Astrocyte (in vitro differentiated cells and primary cell): Measurements from ENCODE around the gene PBX1. TPM values are rescaled to one million over a fixed set of nuclear protein-coding genes. Genes with fewer than 3 reads are reported as not detected.

Experiments used
- DNase-seq: peaks from one replicate; pipeline ENCODE4 v3.0.0-alpha.2; 2010; ENCODE audit warnings: low read depth
- FAIRE-seq: peaks from 2 replicates; lab custom pipeline; 2011; peaks lifted over from hg19 to GRCh38; lab: Jason Lieb, UNC
- H2AFZ ChIP-seq: 2 replicates; pipeline ENCODE4 v1.6.0; 2012; ENCODE audit warnings: low read depth, low read length, inconsistent platforms
- H3K27ac ChIP-seq: 2 replicates; pipeline ENCODE4 v1.5.1; 2011; ENCODE audit warnings: low read depth, low read length, inconsistent platforms
- H3K27me3 ChIP-seq: 2 replicates; pipeline ENCODE4 v1.6.0; 2011; ENCODE audit warnings: low read length, inconsistent platforms; ENCODE audit not compliant: insufficient read depth
- H3K36me3 ChIP-seq: 2 replicates; pipeline ENCODE4 v1.5.1; 2011; ENCODE audit warnings: low read length, inconsistent platforms; ENCODE audit not compliant: insufficient read depth
- H3K4me1 ChIP-seq: 2 replicates; pipeline ENCODE4 v1.5.1; 2011; ENCODE audit warnings: low read length, inconsistent platforms; ENCODE audit not compliant: insufficient read depth
- H3K4me2 ChIP-seq: 2 replicates; pipeline ENCODE4 v1.6.0; 2012; ENCODE audit warnings: low read length, inconsistent platforms
- H3K4me3 ChIP-seq: 2 replicates; pipeline ENCODE4 v1.5.1; 2011; ENCODE audit warnings: low read depth, mild to moderate bottlenecking, low read length, inconsistent platforms; ENCODE audit not compliant: insufficient read depth
- H3K79me2 ChIP-seq: 2 replicates; pipeline ENCODE4 v1.6.0; 2012; ENCODE audit warnings: mild to moderate bottlenecking, low read length, inconsistent platforms; ENCODE audit not compliant: insufficient read depth
- H3K9ac ChIP-seq: 2 replicates; pipeline ENCODE4 v1.6.0; 2012; ENCODE audit warnings: mild to moderate bottlenecking, low read length, inconsistent platforms
- H3K9me3 ChIP-seq: 2 replicates; pipeline ENCODE4 v1.5.1; 2012; ENCODE audit warnings: low read depth, mild to moderate bottlenecking, low read length, inconsistent platforms; ENCODE audit not compliant: insufficient read depth
- H4K20me1 ChIP-seq: 2 replicates; pipeline ENCODE4 v1.6.0; 2012; ENCODE audit warnings: low read length, inconsistent platforms; ENCODE audit not compliant: insufficient read depth
- H3K27ac Mint-ChIP-seq: one replicate; pipeline ENCODE4 v1.8.0; 2021; ENCODE audit warnings: mild to moderate bottlenecking, mixed read lengths; ENCODE audit not compliant: unreplicated experiment
- H3K27me3 Mint-ChIP-seq: one replicate; pipeline ENCODE4 v1.8.0; 2021; ENCODE audit warnings: low read depth, mixed read lengths; ENCODE audit not compliant: unreplicated experiment
- H3K36me3 Mint-ChIP-seq: one replicate; pipeline ENCODE4 v1.8.0; 2021; ENCODE audit warnings: low read depth, mixed read lengths; ENCODE audit not compliant: unreplicated experiment
- H3K4me1 Mint-ChIP-seq: one replicate; pipeline ENCODE4 v1.8.0; 2021; ENCODE audit warnings: low read depth, mixed read lengths; ENCODE audit not compliant: unreplicated experiment
- H3K4me3 Mint-ChIP-seq: one replicate; pipeline ENCODE4 v1.8.0; 2021; ENCODE audit warnings: mild to moderate bottlenecking, moderate library complexity, mixed read lengths; ENCODE audit not compliant: unreplicated experiment
- H3K9me3 Mint-ChIP-seq: one replicate; pipeline ENCODE4 v1.8.0; 2021; ENCODE audit warnings: mild to moderate bottlenecking, mixed read lengths; ENCODE audit not compliant: unreplicated experiment
- EZH2 ChIP-seq: IDR thresholded peaks from 2 replicates; pipeline ENCODE4 v1.6.1; 2012; ENCODE audit warnings: mild to moderate bottlenecking, low read length, inconsistent platforms; ENCODE audit not compliant: insufficient read depth
- total RNA-seq: library from RNA; stranded (reverse); gene quantifications from 2 replicates; pipeline ENCODE4 v1.2.1, GENCODE V29; 2021
- TF ChIP-seq, protein P1 (sequence below): IDR thresholded peaks from 2 replicates; pipeline ENCODE4 v1.5.1; 2011; ENCODE audit warnings: low read depth, mild to moderate bottlenecking, inconsistent platforms, low read length, moderate library complexity; ENCODE audit not compliant: insufficient read depth

PBX1 gene
- total RNA-seq, 1 donor from 2014 or later: 37.2 TPM

DNA sequence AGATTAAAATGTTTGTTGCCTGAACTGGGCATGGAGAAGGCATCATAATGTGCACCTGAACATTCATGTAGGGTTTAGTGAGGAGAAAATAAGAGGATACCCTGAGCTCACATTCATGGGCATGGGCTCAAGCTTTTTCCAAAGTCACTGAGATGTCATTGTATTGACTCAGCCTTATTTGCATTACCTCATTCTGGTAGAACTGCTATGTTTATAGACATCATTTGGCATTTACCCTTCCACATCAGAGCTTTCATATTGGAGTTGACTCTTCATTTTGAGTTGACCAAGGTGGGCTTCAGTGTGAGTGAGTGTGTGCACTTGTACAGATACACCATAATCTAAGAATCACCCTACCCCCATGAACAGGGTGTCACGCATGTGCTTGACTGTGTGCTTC lies 143.2 kb downstream of the PBX1 start:
- Mint-ChIP-seq H3K36me3 (no peaks in the 10 kb centered on the region), H3K27me3 (no peaks in the 10 kb centered on the region), H3K9me3 (no peaks in the 10 kb centered on the region), H3K27ac (peak overlapping the region; percentile 19), H3K4me3 (no peak overlapping the region), H3K4me1 (peaks cover 28% of the 10 kb centered on the region)
- Histone ChIP-seq H3K27me3 (no peaks in the 10 kb centered on the region), H2AFZ (no peak overlapping the region), H3K79me2 (peaks cover 3% of the 10 kb centered on the region), H3K36me3 (no peaks in the 10 kb centered on the region), H3K4me3 (no peak overlapping the region), H4K20me1 (no peaks in the 10 kb centered on the region), H3K4me1 (peaks cover 15% of the 10 kb centered on the region), H3K4me2 (no peak overlapping the region), H3K9me3 (no peaks in the 10 kb centered on the region), H3K9ac (no peak overlapping the region), H3K27ac (no peak overlapping the region)
- peak; percentile 45 for DNase-seq
- FAIRE-seq: no peak
- TF ChIP-seq, protein P1, sequence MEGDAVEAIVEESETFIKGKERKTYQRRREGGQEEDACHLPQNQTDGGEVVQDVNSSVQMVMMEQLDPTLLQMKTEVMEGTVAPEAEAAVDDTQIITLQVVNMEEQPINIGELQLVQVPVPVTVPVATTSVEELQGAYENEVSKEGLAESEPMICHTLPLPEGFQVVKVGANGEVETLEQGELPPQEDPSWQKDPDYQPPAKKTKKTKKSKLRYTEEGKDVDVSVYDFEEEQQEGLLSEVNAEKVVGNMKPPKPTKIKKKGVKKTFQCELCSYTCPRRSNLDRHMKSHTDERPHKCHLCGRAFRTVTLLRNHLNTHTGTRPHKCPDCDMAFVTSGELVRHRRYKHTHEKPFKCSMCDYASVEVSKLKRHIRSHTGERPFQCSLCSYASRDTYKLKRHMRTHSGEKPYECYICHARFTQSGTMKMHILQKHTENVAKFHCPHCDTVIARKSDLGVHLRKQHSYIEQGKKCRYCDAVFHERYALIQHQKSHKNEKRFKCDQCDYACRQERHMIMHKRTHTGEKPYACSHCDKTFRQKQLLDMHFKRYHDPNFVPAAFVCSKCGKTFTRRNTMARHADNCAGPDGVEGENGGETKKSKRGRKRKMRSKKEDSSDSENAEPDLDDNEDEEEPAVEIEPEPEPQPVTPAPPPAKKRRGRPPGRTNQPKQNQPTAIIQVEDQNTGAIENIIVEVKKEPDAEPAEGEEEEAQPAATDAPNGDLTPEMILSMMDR: no peak
- no peak for TF ChIP-seq EZH2

DNA sequence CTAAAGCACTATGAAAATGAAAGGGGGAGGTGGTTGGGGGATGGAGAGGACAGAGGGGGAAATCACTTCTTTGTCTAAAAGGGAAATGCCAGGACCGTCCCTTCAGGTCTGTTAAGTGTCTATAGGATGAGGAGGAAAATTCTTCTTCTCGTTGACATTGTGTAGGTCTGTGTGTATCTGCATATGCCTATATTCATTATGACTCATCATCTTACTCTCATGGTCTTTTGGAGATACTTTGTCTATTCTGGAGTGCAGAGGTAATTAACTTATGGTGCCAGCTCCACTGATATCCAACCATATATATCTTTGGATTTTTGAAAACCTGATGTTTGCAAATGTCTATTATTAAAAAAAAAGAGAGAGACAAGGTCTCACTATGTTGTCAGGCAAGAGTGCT lies 143.7 kb downstream of the PBX1 start:
- TF ChIP-seq, protein P1: no peak
- Histone ChIP-seq H3K9me3 (no peaks in the 10 kb centered on the region), H3K4me2 (no peak overlapping the region), H3K27me3 (no peaks in the 10 kb centered on the region), H3K4me3 (no peak overlapping the region), H4K20me1 (no peaks in the 10 kb centered on the region), H2AFZ (no peak overlapping the region), H3K79me2 (peaks cover 3% of the 10 kb centered on the region), H3K9ac (no peak overlapping the region), H3K36me3 (no peaks in the 10 kb centered on the region), H3K27ac (no peak overlapping the region), H3K4me1 (peaks cover 19% of the 10 kb centered on the region)
- no peak overlapping the region for H3K4me3 Mint-ChIP-seq
- no peaks in the 10 kb centered on the region for H3K27me3 Mint-ChIP-seq
- H3K4me1 Mint-ChIP-seq: peaks cover 33% of the 10 kb centered on the region
- DNase-seq (no peak), FAIRE-seq (no peak)
- H3K36me3 Mint-ChIP-seq: no peaks in the 10 kb centered on the region
- no peaks in the 10 kb centered on the region for H3K9me3 Mint-ChIP-seq
- peak overlapping the region; percentile 19 for H3K27ac Mint-ChIP-seq

DNA sequence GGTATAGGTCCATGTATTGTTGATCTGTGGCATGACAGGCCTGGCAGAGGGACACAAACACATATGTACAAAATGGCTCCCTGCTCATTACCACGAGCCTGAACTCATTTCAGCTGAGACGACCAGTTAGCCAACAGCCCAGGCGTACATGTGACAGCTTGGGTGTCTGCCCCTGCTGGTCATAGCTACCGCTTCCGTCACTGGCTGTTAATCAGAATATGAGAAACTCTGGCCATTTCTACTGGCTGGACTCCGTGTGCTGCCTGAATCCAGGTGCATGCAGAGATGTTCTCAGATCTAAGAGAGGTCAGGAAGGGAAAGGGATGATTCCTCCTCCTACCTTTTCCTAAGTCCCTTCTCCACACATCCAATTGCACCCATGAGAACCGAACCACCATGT lies 144.5 kb downstream of the PBX1 start:
- no peak for TF ChIP-seq EZH2
- Mint-ChIP-seq H3K9me3 (no peaks in the 10 kb centered on the region), H3K36me3 (no peaks in the 10 kb centered on the region), H3K27me3 (no peaks in the 10 kb centered on the region), H3K27ac (no peak overlapping the region), H3K4me1 (peaks cover 37% of the 10 kb centered on the region), H3K4me3 (no peak overlapping the region)
- Histone ChIP-seq H4K20me1 (no peaks in the 10 kb centered on the region), H2AFZ (no peak overlapping the region), H3K36me3 (no peaks in the 10 kb centered on the region), H3K4me1 (peaks cover 27% of the 10 kb centered on the region), H3K4me3 (no peak overlapping the region), H3K9me3 (no peaks in the 10 kb centered on the region), H3K4me2 (no peak overlapping the region), H3K27ac (no peak overlapping the region), H3K9ac (no peak overlapping the region), H3K79me2 (peaks cover 3% of the 10 kb centered on the region), H3K27me3 (no peaks in the 10 kb centered on the region)
- FAIRE-seq: no peak
- no peak for DNase-seq
